Suppressor macrophage (primary cell): ENCODE measurements around the gene SPON2.

ENCODE experiments used
- DNase-seq, 4 experiments: peaks; one replicate each; pipeline ENCODE4 v3.0.0-alpha.2; 2020 to 2022

The SPON2 gene

DNA sequence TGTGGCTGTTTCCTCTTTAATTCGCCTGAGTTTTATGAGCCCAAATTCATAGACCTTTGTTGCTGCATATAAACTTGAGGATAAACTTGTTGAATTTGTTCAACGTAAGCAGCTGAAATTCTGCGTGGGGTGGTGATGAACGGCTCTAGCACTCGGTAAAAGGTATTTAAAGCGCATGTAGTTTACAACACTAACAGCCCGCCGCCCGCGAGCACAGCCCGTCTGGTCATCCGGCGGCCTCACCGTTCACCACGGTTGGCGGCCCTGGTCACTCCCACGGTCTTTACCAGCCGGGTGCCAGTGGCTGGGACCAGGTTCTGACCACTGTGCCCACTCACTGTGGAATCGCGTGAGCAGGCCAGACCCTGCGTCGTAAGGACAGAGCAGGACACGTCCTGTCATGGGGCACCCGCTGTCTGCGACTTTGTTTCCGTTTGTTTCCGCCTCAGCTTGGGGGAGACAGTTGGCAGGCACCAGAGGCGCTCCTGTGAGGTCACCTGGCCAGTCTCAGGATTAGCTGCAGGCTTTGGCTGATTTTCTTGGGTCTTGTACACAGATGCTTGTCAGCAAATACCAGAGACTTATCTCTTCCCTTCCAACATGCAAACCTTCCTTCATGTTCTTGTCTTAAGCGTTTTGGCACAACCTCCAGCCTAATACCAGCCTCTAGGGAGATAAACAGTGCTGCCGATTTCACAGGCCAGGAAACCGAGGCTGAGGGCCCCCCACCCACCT is 36.8 kb upstream of the SPON2 start:
- no peak for DNase-seq

DNA sequence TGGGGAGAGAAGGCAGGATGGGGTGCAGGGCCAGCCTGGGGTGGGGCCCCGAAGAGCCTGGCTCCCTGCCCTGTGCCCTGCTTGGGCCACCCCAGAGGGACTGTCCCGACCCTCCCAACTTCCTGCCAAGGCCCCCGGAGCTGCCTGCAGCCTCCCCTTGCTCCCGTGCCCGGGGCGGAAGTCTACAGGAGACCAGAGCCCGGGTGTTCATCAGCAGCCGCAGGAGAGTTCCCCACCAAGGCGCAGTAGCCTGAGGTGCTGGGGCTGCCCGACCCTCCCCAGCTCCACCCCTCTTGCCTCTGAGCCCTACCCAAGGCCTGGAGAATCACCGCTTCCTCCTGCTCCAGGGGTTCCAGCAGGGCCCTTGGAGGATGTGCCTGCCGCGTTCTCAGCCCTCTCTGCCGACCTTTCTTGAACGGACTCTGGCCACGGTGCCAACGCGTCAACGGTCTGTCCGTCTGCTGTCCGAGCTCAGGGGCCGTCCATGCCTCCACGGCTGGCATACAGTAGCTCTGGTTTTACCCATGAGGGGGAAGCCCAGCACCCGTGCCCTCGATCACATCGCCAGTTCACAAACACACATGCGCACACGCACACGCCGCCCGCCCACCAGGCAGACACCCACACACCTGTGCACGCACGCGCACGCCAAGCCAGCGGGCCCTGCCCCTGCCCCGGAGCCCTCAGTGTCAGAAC is 36.0 kb upstream of the SPON2 start:
- DNase-seq: no peak

DNA sequence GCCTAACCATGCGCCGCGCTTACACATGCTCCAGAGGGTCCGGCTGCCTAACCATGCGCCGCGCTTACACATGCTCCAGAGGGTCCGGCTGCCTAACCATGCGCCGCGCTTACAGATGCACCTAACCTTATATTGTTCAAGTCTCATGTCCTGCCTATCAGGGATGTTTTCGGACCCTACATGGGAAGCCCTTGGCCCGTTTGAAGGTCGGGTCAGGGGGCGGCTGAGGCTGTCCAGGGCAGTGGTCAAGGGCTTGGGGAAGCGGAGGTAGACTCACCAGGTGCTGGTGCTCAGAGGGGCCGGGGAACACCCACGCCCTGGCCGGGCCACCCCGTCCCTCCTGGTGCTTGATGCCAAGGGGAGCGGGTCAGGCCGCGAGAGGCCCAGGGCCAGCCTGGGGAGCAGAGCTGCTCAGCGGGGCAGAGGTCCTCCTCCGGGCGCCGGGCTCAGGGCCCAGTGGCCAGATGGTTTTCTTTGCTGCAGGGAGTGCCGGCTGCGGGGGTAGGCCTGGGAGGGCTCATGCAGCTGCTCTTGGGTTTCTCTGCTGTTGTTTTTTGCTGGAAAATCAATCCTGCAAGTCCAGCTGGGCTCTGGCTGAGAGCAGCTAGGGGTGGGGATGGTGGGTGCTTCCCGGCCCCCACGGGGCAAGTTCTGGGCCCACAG is 35.4 kb upstream of the SPON2 start:
- DNase-seq: no peak

DNA sequence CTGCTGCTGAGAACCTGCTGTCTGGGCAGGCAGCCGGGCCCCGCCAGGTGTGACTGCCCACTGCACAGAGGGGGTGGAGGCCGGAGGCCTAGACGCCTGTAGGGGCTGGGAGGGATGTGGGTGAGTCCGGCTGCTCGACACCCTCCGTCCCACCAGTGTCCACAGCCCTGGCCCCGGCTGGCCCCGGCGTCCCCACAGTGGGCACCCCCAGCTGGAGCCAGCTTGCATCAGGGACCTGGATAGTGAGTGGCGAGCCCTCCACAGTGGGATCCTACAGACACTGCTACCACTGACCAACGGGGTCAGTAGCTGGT is 34.7 kb upstream of the SPON2 start:
- no peak for DNase-seq

DNA sequence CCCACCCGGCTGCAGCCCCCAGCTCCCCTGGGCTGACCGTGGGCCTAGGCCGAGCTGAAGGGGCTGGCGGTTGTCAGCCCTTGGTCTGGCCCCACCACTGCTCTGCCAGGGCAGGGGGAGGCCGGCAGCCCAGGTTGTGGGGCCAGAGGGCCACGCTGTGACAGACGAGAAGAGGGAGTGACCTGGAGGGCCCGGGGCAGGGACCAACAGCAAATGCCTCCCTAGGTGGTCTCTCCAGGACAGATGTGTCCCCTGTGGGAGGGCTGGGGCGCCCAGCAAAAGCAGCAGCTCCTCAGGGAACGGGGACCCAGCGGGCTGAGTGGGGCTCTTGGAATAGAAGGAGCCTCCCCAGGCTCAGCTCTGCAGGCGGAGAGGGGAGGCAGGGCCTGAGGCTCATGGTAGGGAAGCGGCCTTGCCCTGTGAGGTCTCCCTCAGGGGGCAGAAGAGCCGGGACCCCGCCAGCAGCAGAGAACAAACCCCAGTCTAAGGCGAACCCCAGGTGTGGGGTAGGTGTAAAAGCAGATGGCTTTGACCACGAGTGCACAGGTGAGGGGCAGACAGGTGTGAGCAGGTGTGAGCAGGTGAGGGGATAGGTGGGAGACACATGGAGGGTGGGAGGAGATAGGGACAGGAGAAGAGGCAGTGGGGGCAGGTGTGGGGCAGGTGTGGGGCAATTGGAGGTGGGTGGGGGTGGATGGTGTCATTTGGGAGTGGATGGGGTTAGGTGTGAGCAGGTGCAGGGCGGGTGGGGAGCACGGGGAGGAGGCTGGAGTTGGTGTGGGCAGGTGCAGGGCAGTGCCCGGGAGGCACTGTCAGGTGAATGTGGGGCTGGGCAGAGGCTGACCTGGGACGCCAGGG is 34.1 kb upstream of the SPON2 start:
- DNase-seq: no peak

DNA sequence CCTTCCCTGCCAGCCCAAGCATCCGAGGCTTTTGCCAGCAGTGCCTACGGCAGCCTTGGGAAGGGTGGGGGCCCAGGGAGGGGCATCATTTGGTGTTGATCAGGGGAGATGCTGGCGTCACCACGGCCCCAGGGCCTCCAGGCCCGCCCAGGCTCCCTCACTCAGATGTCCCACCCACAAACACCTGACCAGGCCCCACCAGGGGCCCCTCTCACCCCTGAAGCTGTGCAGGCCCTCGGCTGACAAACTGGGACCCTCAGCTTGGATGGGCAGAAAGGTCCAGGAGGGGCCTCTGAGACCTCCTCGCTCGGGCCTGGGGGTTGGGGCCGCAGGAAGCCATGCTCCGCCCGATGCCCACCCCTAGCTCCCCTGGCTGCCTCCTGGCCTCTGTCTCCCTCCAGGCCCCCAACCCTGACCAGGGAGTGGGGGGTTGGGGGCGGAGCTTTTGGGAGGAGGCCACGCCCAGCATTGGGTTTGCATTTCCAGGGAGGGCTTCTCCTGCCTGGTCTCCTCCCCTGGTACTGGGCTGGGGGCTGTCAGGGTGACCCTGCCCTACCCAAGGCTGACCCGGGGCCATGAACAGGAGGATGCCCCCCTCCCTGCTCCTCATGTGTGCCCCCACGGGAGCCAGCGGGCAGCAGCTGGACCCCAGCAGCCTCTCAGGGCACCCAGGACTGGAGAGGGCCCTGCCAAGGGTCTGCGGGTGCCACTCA is 33.4 kb upstream of the SPON2 start:
- no peak for DNase-seq

DNA sequence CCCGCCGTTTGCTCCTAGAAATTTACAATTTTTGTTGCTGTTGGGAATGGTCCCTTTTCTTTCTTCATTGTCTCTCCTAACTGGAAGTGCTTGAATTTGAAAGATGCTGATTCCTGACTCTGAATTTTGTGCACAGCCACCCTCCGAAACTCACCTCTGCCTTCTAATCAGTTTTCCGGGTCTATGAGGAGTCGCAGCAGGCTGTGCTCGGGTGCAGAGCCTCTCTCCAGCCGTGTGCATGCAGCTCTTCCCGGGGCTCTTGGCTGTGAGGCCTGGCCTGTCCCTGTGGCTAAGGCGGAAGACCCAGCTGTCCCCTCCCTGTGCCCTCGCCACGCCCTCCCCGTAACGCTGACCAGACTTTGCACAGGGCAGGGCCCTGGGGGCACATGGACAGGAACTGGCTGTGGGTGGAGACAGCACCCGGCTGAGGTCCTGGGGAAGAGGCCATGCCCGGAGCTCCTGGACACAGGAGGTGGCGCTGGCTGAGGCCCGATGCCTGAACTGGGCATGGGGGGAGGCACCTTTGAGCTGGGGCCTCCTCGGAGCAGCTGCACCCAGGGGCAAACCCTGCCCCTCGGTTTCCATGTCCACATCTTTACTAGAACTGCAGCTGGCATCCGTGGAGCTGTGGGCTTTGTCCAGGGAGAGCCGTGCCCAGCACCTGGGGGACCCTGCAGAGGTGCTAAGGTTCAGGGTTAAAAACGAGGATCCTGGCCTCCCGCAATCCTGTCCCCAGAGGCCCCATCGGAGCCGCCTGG is 32.6 kb upstream of the SPON2 start:
- no peak for DNase-seq

DNA sequence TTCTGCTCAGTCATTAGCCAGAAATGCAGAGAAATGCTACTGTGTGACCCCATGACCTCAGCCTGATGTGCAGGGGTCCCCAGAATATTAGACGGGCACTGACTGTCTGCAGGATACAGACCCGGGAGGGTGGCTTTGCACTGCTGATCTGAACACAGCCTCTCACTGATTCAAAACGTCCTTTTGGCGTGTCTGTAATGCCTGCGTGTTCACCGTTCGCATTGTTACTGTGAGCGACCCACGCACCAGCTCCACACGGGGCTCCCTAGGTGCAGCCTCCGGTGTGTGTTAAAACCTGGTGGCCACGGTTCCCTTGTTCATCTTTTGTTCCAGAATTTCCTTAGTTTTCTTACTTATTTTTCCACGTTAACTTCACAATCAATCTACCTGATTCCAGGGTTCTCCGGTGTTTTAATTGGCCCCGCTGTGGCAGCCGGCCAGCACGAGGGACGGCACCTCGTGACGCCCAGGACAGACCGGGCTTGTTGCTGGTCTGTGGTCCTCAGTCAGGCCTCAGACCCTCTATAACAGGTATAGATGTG is 32.0 kb upstream of the SPON2 start:
- DNase-seq: no peak

DNA sequence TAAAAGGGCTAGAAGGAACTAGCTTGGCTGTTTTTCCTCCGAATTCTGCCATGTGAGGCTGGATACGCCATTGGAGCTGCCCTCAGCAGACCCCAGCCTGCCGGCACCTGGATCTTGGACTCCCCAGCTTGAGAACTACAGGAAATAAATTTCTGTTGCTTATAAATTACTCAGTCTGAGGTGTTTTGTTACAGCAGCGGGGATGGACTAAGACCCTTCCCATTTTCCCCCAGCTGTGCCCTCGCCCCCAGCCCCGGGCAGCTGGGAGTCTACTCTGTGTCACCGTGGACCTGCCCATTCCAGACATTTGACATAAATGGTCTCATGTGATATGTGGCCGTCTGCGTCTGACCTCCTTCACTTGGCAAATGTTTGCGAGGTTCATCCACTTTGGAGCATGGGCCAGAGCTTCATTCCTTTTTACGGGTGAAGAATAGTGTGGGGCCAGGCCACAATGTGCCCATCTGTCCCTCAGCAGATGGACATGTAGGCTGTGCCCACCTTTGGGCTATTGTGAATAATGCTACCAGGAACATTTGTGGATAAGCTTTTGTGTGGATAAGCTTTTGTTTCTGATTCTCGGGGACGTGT is 30.7 kb upstream of the SPON2 start:
- no peak for DNase-seq

DNA sequence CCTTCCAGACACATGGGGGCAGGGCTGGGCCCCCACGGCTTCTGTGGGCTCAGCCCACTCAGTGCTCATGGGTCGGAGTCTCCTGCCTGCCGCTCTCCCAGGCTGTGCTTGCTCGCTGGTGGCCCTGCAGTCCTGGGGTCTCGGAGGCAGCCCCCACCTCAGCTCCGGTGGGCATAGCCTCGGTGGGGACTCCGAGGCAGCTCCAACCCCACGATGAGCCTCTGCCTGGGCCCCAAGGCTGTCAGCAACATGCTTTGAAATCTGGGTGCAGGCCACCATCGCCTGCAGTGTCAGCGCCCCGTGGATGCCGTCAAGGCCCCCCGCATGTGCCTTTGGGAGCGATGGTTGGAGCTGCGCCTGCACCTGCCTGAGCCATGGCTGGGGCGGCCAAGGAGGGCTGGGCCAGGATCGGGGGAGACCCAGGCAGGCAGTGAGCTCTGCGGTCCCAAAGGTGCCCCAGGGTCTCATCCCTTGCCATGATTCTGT is 30.2 kb upstream of the SPON2 start:
- no peak for DNase-seq

DNA sequence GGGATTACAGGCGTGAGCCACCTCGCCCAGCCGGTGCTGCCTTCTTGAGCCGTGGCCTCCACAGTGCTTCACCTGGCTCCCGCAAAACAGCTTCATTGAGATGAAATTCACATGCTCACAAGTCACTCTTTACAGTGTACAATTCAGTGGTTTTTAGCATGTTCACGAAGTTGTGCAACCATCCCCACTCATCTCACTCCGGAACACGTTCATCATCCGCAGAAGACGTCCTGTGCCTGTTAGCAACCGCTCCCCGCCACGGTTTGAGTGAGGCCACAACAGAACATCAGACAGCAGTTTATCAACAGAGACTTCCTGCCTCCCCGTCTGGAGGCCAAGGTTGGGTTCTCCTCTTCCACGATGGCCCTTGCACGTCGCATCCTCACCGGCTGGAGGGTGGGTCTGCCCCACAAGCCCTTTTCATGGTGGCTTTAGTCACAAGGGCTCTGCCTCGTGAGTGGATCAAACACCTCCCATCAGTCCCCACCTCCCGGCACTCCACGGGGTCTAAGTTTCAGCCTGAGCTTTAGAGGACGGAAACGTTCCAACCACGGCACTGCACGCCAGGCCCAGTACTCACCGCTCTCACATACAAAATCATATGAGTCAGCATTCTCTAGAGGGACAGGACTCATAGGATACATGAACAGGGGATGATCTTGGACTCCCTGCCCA is 29.6 kb upstream of the SPON2 start:
- DNase-seq: peak; percentile 43 to 68 (median 65)

DNA sequence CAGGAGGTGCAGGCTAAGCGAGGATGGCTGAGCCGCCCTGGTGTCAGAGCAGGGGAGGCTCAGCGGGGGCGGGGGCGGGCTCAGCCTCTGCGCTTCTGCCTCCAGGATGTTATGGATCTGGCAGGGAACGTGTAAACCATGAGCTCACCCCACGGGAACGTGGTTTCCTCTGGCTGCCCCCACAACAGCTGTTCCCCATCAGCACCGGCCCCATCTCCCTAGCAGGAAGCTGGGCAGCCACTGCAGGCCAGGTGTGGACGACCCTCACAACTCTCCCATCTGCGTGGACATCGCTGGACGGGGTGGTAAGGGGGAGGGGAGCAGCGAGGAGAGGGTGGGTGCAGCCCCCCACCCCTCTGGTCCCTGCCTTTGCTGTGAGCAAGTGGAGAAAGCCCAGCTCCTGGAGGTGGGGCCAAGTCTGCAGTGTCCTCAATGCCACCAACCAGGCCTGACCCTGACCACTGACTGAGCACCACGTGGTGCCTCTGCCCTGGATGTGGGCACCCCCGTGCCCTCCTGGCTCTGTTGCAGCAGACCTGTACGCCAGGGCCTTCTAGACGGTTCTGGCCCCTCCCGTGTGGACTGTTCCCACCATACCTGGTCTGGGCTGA is 28.1 kb upstream of the SPON2 start:
- DNase-seq: peak in 3 of 4 experiments; percentile 21 to 42 (median 32)

DNA sequence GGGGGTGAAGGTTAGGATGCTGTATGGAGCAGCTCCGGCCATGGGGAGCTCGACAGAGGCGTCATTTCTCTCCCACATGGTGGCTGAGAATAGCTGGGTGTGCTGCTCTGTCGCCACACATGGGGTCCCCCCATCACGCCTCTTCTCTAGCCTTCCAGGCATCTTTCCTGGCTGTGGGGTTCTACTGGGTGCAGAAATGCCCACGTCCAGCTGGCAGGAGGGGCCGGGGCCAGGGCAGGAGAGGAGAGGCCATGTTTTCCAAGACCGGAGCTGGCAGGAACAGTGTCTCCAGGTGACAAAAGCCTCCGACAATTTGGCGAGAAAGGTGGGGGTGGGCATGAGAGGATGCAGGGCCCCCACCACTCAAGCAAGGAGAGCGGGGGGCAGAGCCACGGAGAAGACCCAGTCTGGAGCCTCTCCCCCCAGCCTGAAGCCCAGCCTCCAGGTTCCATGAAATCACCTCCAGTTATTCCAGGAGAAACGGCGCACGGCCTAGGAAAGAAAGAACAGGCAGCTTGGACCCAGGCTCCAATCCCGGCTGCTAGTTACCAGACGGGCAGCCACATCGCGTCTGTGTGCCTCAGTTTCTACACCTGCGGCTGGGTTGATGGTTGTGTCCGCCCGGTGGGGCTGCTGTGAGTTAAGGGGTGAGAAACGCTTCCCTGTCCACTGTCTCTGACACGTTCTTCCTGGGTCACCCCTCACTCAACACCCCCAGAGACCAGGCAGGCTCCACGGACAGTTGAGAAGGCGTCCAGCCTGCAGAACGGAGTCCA is 27.4 kb upstream of the SPON2 start:
- DNase-seq: no peak

DNA sequence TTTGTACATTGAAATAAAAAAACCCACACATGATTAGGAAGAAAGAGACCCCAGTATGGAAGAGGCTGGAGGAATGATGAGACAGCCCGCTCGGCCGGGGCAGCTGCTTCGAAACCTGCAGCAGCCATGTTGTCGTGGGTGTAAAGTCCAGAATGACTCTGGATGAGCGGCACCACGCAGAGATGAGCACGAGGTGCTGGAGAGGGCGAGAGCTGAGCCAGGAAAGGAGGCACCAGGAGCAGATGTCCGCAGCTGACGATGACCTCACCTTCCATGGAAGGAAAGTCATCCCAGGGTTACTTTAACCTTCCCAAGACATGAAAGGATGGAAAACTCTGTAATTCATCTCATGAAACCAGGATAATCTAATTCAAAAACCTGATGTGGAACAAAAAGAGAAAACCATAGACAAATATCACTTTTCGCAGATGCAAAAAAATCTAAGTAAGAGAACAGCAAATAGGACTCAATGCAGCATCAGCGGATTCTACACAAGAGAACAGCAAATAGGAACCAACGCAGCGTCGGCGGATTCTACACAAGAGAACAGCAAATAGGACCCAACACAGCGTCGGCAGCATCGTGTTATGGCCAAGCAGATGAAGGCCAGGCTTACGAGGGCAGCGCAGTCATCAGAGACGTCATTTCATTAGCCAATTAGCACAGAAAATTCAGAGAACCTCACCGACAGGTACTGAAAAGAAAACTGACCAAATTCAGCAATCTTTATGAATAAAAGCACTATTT is 25.9 kb upstream of the SPON2 start:
- no peak for DNase-seq

DNA sequence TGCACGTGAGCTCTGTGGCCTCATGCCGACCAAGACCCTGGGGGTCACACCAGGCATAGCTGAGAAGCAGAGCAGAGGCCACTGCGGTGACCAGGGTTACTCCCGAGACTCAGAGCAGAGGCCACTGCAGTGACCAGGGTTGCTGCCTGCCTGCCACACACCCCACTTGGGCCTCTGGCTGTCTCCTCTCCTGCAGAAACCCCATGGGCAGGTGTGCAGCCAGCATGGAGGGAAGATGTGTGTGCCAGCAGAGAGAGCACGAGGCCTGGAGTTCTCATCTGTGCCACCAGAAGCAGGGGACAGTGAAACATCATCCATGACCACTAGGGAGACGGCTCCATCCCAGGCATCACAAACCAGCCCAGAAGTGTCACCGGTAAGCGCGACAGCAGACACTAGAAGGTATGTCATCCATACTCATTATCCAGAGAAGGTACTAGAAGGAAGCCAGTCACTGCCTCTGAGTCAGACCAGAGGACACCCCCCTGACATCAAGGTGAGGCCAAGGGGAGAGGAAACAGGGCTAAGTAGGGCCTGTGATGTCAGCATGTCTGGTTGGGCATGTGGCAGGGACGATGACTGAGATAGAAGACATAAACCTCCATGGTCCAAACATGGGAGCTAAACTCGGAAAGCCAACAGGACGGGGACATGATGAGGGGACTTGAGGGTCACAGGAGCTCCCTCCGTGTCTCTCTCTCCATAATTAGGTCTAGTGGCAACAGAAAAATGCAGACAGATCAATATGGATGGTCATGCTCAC is 24.2 kb upstream of the SPON2 start:
- DNase-seq: no peak

DNA sequence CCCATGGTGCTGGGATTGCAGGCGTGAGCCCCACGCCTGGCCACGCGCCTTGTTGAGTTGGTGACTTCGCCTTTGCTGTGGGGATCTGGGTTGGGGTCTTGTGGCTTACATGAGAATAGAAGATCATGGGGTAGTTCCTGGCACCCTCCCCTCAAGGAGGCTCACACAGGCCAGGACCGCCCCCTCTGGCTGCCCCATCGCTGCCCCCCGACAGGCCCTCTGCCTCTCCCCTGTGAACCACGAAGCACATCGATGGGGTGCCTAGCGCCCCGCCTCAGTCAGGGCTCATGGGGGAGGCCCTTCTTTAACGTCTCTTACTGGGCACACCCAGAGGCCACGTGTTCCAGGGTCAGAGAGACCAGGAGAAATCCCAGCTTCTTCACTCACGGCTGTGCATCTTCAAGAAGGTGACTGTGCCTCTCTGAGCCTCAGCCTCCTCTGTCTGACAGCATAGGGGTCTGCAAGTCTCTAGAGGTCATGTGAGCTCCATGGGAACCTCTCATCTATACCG is 23.6 kb upstream of the SPON2 start:
- no peak for DNase-seq

DNA sequence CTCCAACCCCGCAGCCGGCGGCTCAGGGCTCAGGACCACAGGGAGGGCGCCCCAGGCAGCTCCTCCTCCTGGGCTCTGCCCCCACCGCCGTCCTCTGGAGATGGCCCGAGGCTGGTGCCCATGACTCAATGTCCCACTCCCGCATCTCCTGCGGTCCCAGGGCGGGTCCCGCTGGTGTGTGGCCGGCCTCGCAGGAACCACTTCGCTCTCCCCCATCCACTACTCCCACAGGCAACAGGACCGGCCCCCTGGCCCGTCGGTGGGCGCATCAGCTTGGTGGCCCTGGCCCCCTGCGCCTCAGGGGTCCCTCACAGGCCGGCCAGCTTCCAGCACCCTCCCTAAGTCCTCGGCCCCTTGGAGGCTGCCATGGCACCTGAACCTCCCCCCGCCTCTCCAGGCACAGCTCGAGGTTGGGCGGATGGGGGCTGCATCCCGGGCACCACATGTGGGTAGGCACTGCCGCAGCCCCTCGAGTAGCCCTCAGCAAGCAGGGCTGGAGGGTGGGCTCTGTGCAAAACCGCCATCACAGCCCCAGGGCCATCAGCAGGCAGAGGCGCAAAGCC is 22.8 kb upstream of the SPON2 start:
- no peak for DNase-seq
